Measurements from ENCODE around the gene OR10A6. TPM values are rescaled to one million over a fixed set of nuclear protein-coding genes. Genes with fewer than 3 reads are reported as not detected.

OR10A6 gene
- total and polyA plus RNA-seq, 9 of the 15 experiments (the other 6 are each of a cell fraction or from before 2014, with no cell fraction given) = not detected

DNA sequence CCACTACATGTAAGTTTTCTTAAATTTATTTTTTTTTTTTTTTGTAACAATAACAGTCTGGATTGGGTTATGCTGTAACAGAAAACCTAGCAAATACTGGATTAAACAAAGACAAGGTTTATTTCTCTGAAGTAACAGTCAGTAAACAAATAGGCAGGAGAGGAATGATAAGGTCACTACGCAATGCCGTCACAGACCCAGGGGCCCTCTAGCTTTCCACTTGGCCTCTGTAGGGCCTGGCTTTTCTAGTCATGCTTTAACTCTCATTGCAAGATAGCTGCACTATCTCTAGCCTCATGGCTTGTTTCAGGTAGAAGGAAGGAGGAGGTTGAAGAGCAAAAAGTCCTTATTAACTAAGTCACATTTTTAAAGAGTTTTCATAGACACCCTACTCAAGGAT lies 6.5 kb downstream of the OR10A6 start (continued):
- TF ChIP-seq SRSF3 (IDR thresholded peaks at IDR 0.05; ENCODE audit: insufficient read depth, low read length) = no peak

GRCh38 chr11:7918141-7918540 lies 12.9 kb downstream of the OR10A6 start:
- no peaks in the 10 kb centered on the region for H3K4me1 ChIP-seq (replicated peaks in 1 of 2; ENCODE audit: control insufficient read depth in 2 of 2, insufficient read depth in 2 of 2, low read length in 2 of 2)
- no peaks in the 10 kb centered on the region for H3K79me2 ChIP-seq (ENCODE audit: control insufficient read depth, insufficient read depth, low read length)
- no peak overlapping the region for H3K27ac ChIP-seq (ENCODE audit: extremely low read depth, low read depth, low read length)
- intact Hi-C loops (cut with micrococcal nuclease) = no loop called here
- H3K4me2 ChIP-seq (ENCODE audit: insufficient read depth, low read length) = no peak overlapping the region
- no peaks in the 10 kb centered on the region for H3K9me3 ChIP-seq (replicated peaks; ENCODE audit: control insufficient read depth, insufficient read depth, low read depth, low read length)
- POLR2A ChIA-PET = no interaction called here
- no peaks in the 10 kb centered on the region for H3K27me3 ChIP-seq (ENCODE audit: control insufficient read depth in 2 of 2, insufficient read depth in 2 of 2, low read length in 2 of 2)
- CTCF ChIA-PET (ENCODE audit: low intra/inter-chr PET ratio) = no interaction called here
- no peak overlapping the region for H3K9ac ChIP-seq (ENCODE audit: insufficient read depth in 1 of 2, low read depth in 2 of 2, low read length in 2 of 2)
- H3K36me3 ChIP-seq (ENCODE audit: control insufficient read depth, insufficient read depth, low read length) = no peaks in the 10 kb centered on the region
- no peak for DNase-seq (ENCODE audit: extremely low read depth in 1 of 4, low spot score in 3 of 4)
- WGBS (ENCODE audit: insufficient coverage, low coverage, missing lambda C conversion rate) = 0% methylated on average over 2 of the region's 2 CpGs
- FAIRE-seq = no peak
- BruUV-seq (replicated peaks) = no TSS peak
- no peak overlapping the region for H2AFZ ChIP-seq (ENCODE audit: low read depth, low read length)
- no peaks in the 10 kb centered on the region for H3K9me1 ChIP-seq (ENCODE audit: control insufficient read depth, insufficient read depth, low read length)
- no peak overlapping the region for H3K4me3 ChIP-seq
- no peak for ATAC-seq
- H4K20me1 ChIP-seq (replicated peaks; ENCODE audit: control insufficient read depth, insufficient read depth, low read length) = no peaks in the 10 kb centered on the region
- in situ Hi-C loops (cut with MboI) = no loop called here
- TF ChIP-seq, protein P1, sequence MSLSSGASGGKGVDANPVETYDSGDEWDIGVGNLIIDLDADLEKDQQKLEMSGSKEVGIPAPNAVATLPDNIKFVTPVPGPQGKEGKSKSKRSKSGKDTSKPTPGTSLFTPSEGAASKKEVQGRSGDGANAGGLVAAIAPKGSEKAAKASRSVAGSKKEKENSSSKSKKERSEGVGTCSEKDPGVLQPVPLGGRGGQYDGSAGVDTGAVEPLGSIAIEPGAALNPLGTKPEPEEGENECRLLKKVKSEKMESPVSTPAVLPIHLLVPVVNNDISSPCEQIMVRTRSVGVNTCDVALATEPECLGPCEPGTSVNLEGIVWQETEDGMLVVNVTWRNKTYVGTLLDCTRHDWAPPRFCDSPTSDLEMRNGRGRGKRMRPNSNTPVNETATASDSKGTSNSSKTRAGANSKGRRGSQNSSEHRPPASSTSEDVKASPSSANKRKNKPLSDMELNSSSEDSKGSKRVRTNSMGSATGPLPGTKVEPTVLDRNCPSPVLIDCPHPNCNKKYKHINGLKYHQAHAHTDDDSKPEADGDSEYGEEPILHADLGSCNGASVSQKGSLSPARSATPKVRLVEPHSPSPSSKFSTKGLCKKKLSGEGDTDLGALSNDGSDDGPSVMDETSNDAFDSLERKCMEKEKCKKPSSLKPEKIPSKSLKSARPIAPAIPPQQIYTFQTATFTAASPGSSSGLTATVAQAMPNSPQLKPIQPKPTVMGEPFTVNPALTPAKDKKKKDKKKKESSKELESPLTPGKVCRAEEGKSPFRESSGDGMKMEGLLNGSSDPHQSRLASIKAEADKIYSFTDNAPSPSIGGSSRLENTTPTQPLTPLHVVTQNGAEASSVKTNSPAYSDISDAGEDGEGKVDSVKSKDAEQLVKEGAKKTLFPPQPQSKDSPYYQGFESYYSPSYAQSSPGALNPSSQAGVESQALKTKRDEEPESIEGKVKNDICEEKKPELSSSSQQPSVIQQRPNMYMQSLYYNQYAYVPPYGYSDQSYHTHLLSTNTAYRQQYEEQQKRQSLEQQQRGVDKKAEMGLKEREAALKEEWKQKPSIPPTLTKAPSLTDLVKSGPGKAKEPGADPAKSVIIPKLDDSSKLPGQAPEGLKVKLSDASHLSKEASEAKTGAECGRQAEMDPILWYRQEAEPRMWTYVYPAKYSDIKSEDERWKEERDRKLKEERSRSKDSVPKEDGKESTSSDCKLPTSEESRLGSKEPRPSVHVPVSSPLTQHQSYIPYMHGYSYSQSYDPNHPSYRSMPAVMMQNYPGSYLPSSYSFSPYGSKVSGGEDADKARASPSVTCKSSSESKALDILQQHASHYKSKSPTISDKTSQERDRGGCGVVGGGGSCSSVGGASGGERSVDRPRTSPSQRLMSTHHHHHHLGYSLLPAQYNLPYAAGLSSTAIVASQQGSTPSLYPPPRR (CRISPR knock-in tag; IDR thresholded peaks at IDR 0.05; ENCODE audit: borderline replicate concordance) = no peak
- TF ChIP-seq ASH1L (IDR thresholded peaks at IDR 0.05; ENCODE audit: borderline replicate concordance, low read depth, partially characterized antibody) = no peak
- no peak for TF ChIP-seq POLR2G (IDR thresholded peaks at IDR 0.05; ENCODE audit: low read depth, low read length)
- TF ChIP-seq POLR3A (IDR thresholded peaks at IDR 0.05; ENCODE audit: borderline replicate concordance, extremely low read depth, insufficient read depth, insufficient read length) = no peak
- TF ChIP-seq TFAM (CRISPR knock-in tag; conservative IDR thresholded peaks at IDR 0.05) = no peak
- TF ChIP-seq EZH2 (IDR thresholded peaks at IDR 0.05; ENCODE audit: borderline replicate concordance, low read depth, low read length) = no peak
- TF ChIP-seq MITF (IDR thresholded peaks at IDR 0.05) = no peak
- TF ChIP-seq PCBP2 (IDR thresholded peaks at IDR 0.05; ENCODE audit: low read depth, low read length, poor library complexity, severe bottlenecking) = no peak
- no peak for TF ChIP-seq ZNF639 (CRISPR knock-in tag; conservative IDR thresholded peaks at IDR 0.05 in 1 of 2, IDR thresholded peaks at IDR 0.05 in 1 of 2)

Data from K562 (cell line).